Endothelial cell of umbilical vein (primary cell): ENCODE results near the gene CC2D2A. TPM values are rescaled to one million over a fixed set of nuclear protein-coding genes. Genes with fewer than 3 reads are reported as not detected.

Experiments
- BruUV-seq: library from RNA; stranded (reverse); fragments of 400-500 nt; replicated peaks from 2 replicates; lab custom pipeline; 2021; lab: Mats Ljungman, UMichigan
- CTCF ChIA-PET: fragments of 300-600, 350-600 bp; sonication (Branson Sonifier 250); formaldehyde crosslinking; loops from one replicate; lab custom pipeline; 2021; ENCODE audit warnings: antibody characterized with exemption, inconsistent platforms; lab: Charles Lee
- POLR2A ChIA-PET: fragments of 300-600, 350-600 bp; sonication (Branson Sonifier 250); formaldehyde crosslinking; loops from one replicate; lab custom pipeline; 2021; ENCODE audit warnings: antibody characterized with exemption, inconsistent platforms; lab: Charles Lee
- DNase-seq: peaks from one replicate; pipeline ENCODE4 v3.0.0-alpha.2; 2011; ENCODE audit warnings: low read depth, low spot score
- FAIRE-seq: peaks from 2 replicates; lab custom pipeline; 2011; peaks lifted over from hg19 to GRCh38; lab: Jason Lieb, UNC
- H2AFZ ChIP-seq: 2 replicates; pipeline ENCODE4 v1.6.0; 2012; ENCODE audit warnings: low read depth, low read length, control low read depth, inconsistent platforms
- H3K27ac ChIP-seq: 2 replicates; pipeline ENCODE4 v1.5.1; 2011; ENCODE audit warnings: low read depth, mild to moderate bottlenecking, control low read depth, low read length, moderate library complexity; ENCODE audit not compliant: insufficient read depth
- H3K27me3 ChIP-seq, 2 experiments: 2 replicates each; pipeline versions ENCODE4 v1.6.0 to v1.6.1; 2011; ENCODE audit warnings: low read length in 2 of 2, mixed read lengths in 1 of 2; ENCODE audit not compliant: control insufficient read depth in 2 of 2, insufficient read depth in 2 of 2
- H3K36me3 ChIP-seq, 2 experiments: 2 replicates in 1 of 2; 3 replicates in 1 of 2; pipeline ENCODE4 v1.5.1; 2011; ENCODE audit warnings: low read length in 2 of 2, mild to moderate bottlenecking in 1 of 2, moderate library complexity in 1 of 2; ENCODE audit not compliant: control insufficient read depth in 2 of 2, insufficient read depth in 2 of 2; ENCODE audit errors: extremely low read depth in 1 of 2
- H3K4me1 ChIP-seq: 3 replicates; pipeline ENCODE4 v1.5.1; 2011; ENCODE audit warnings: mild to moderate bottlenecking, low read length; ENCODE audit not compliant: control insufficient read depth, insufficient read depth; ENCODE audit errors: extremely low read depth
- H3K4me2 ChIP-seq: 2 replicates; pipeline ENCODE4 v1.6.1; 2011; ENCODE audit warnings: low read length, control low read depth, mixed read lengths; ENCODE audit not compliant: insufficient read depth
- H3K4me3 ChIP-seq, 3 experiments: fragments of 200-600 bp in 1 of 3; sonication (generic), shearing (Covaris generic) in 1 of 3; replicated peaks in 1 of 3; 2 replicates each; pipeline ENCODE4 v1.5.1; 2011 to 2016; ENCODE audit warnings: control low read depth in 3 of 3, low read length in 3 of 3, mild to moderate bottlenecking in 2 of 3, inconsistent platforms in 1 of 3, low read depth in 1 of 3, moderate library complexity in 1 of 3; ENCODE audit not compliant: insufficient read depth in 1 of 3
- H3K79me2 ChIP-seq: 2 replicates; pipeline ENCODE4 v1.6.0; 2012; ENCODE audit warnings: low read length, inconsistent platforms; ENCODE audit not compliant: control insufficient read depth, insufficient read depth
- H3K9ac ChIP-seq: replicated peaks from 2 replicates; pipeline ENCODE3; 2011; ENCODE audit warnings: low read length, control low read depth; ENCODE audit not compliant: insufficient read depth; ENCODE audit errors: extremely low read depth
- H3K9me1 ChIP-seq: replicated peaks from 3 replicates; pipeline ENCODE4 v1.6.0; 2011; ENCODE audit warnings: mild to moderate bottlenecking, low read length; ENCODE audit not compliant: control insufficient read depth, insufficient read depth; ENCODE audit errors: extremely low read depth
- H3K9me3 ChIP-seq: replicated peaks from 2 replicates; pipeline ENCODE4 v1.5.1; 2012; ENCODE audit warnings: low read length, inconsistent platforms; ENCODE audit not compliant: control insufficient read depth, insufficient read depth
- H4K20me1 ChIP-seq: replicated peaks from 2 replicates; pipeline ENCODE3; 2011; ENCODE audit warnings: mild to moderate bottlenecking, low read length; ENCODE audit not compliant: control insufficient read depth, insufficient read depth; ENCODE audit errors: extremely low read depth
- CTCF ChIP-seq, 2 donors: IDR thresholded peaks; 1 replicate in 1 of 2; 2 replicates in 1 of 2; pipeline ENCODE4 v1.5.1; 2011; ENCODE audit warnings: low read length in 2 of 2, mild to moderate bottlenecking in 2 of 2, moderate library complexity in 2 of 2, control low read depth in 1 of 2, inconsistent platforms in 1 of 2, low read depth in 1 of 2; ENCODE audit not compliant: insufficient read depth in 1 of 2; ENCODE audit errors: extremely low read depth in 1 of 2
- EZH2 ChIP-seq: IDR thresholded peaks from 2 replicates; pipeline ENCODE4 v1.6.1; 2012; ENCODE audit warnings: borderline replicate concordance, low read depth, mild to moderate bottlenecking, moderate library complexity, low read length, inconsistent platforms; ENCODE audit not compliant: severe bottlenecking
- FOS ChIP-seq: IDR thresholded peaks from 2 replicates; pipeline ENCODE4 v1.6.1; 2011; ENCODE audit warnings: mild to moderate bottlenecking, low read length, moderate library complexity, borderline replicate concordance; ENCODE audit not compliant: insufficient read depth
- GATA2 ChIP-seq: IDR thresholded peaks from 2 replicates; pipeline ENCODE4 v1.7.0; 2011; ENCODE audit warnings: low read depth, mild to moderate bottlenecking, moderate library complexity, mixed read lengths, low read length; ENCODE audit not compliant: insufficient read length, insufficient read depth
- JUN ChIP-seq: IDR thresholded peaks from 2 replicates; pipeline ENCODE4 v1.6.1; 2011; ENCODE audit warnings: borderline replicate concordance, low read depth; ENCODE audit not compliant: insufficient read length, insufficient read depth
- MYC ChIP-seq: IDR thresholded peaks from one replicate; pipeline ENCODE4 v1.6.1; 2011; ENCODE audit warnings: mild to moderate bottlenecking, low read depth, low read length
- POLR2A ChIP-seq: IDR thresholded peaks from 2 replicates; pipeline ENCODE4 v1.6.1; 2012; ENCODE audit warnings: low read depth, mild to moderate bottlenecking, control low read depth, low read length
- POLR2AphosphoS5 ChIP-seq: IDR thresholded peaks from 2 replicates; pipeline ENCODE4 v1.6.1; 2012; ENCODE audit warnings: low read depth, mild to moderate bottlenecking, control low read depth, low read length, moderate library complexity; ENCODE audit not compliant: insufficient read depth
- dilution Hi-C: fragments of 300-500 bp; cut with MboI; formaldehyde crosslinking; loops from one replicate; pipeline ENCODE4 v1.15.0; 2019; ENCODE audit warnings: low sequenced_read_pairs; ENCODE audit not compliant: extremely low pct_ligation_motif_present
- intact Hi-C: fragments of 100-400 bp; cut with micrococcal nuclease; formaldehyde crosslinking; loops from one replicate; pipeline ENCODE4 v1.10.0; 2022
- polyA plus RNA-seq, 4 experiments: library from polyadenylated mRNA; depleted of rRNA in 3 of 4; stranded (reverse) in 3 of 4; unstranded in 1 of 4; fragments of >200 nt; gene quantifications; 2 replicates each; pipeline versions ENCODE4 v1.2.1 to v1.2.3, GENCODE V29; 2011 to 2012; ENCODE audit warnings: missing spikeins in 1 of 4
- total RNA-seq: library from RNA; stranded (reverse); gene quantifications from 2 replicates; pipeline ENCODE4 v1.2.3, GENCODE V29; 2021
- TF ChIP-seq, protein P1 (sequence below): IDR thresholded peaks from 2 replicates; pipeline ENCODE4 v1.6.1; 2011; ENCODE audit not compliant: insufficient read depth, insufficient read length

The CC2D2A gene
- total and polyA plus RNA-seq, 2 donors (not counting 3 experiments of a cell fraction or from before 2014, with no cell fraction given), result 10.2 to 22.4 TPM

GRCh38 chr4:15535599-15535998 lies 65.9 kb downstream of the CC2D2A start:
- dilution Hi-C loops (no loop called here), intact Hi-C loops (no loop called here)
- peaks cover 0 to 3% of the 10 kb centered on the region in 2 experiments for H3K36me3 ChIP-seq
- H3K27ac ChIP-seq, result no peak overlapping the region
- POLR2A ChIA-PET, result no interaction called here
- no peaks in the 10 kb centered on the region for H3K27me3 ChIP-seq
- no peaks in the 10 kb centered on the region for H3K4me1 ChIP-seq
- TF ChIP-seq FOS (no peak), POLR2A (no peak), GATA2 (no peak), JUN (no peak), CTCF (IDR thresholded peaks at IDR 0.05; ENCODE audit: extremely low read depth in 1 of 2, insufficient read depth in 1 of 2, low read depth in 1 of 2, low read length in 2 of 2) (no peak), EZH2 (no peak), MYC (no peak), POLR2AphosphoS5 (no peak)
- TF ChIP-seq, protein P1, sequence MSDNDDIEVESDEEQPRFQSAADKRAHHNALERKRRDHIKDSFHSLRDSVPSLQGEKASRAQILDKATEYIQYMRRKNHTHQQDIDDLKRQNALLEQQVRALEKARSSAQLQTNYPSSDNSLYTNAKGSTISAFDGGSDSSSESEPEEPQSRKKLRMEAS, result no peak
- no peaks in the 10 kb centered on the region for H3K9me3 ChIP-seq
- H3K79me2 ChIP-seq, result no peaks in the 10 kb centered on the region
- CTCF ChIA-PET, result no interaction called here
- no peaks in the 10 kb centered on the region for H4K20me1 ChIP-seq
- no peak overlapping the region for H3K4me2 ChIP-seq
- H3K9ac ChIP-seq, result no peak overlapping the region
- H2AFZ ChIP-seq, result no peak overlapping the region
- H3K4me3 ChIP-seq, result no peak overlapping the region
- no peak for DNase-seq
- no peaks in the 10 kb centered on the region for H3K9me1 ChIP-seq
- FAIRE-seq, result no peak
- no TSS peak for BruUV-seq
